Neural progenitor cell (in vitro differentiated cells): ENCODE measurements around the gene EXOC6B. TPM values are rescaled to one million over a fixed set of nuclear protein-coding genes. Genes with fewer than 3 reads are reported as not detected.

ENCODE experiments used
- DNase-seq: peaks from one replicate; pipeline ENCODE4 v3.0.0-alpha.2; 2016; ENCODE audit warnings: low spot score
- H2AFZ ChIP-seq: fragments of 200-600 bp; sonication (generic); replicated peaks from 2 replicates; pipeline ENCODE4 v1.6.1; 2016; ENCODE audit warnings: antibody characterized with exemption
- H3F3A ChIP-seq: fragments of 200-600 bp; sonication (generic); 2 replicates; pipeline ENCODE4 v1.6.1; 2016; ENCODE audit warnings: antibody characterized with exemption, low read depth
- H3K27ac ChIP-seq: fragments of 200-600 bp; sonication (generic); 2 replicates; pipeline ENCODE4 v1.5.1; 2016; ENCODE audit warnings: mild to moderate bottlenecking
- H3K27me3 ChIP-seq: fragments of 200-600 bp; sonication (generic); 2 replicates; pipeline ENCODE4 v1.6.1; 2016; ENCODE audit warnings: mild to moderate bottlenecking, moderate library complexity
- H3K36me3 ChIP-seq: fragments of 200-600 bp; sonication (generic); 2 replicates; pipeline ENCODE4 v1.5.1; 2016
- H3K4me1 ChIP-seq: fragments of 200-600 bp; sonication (generic); 2 replicates; pipeline ENCODE4 v1.6.1; 2016; ENCODE audit warnings: mixed run types
- H3K4me2 ChIP-seq: fragments of 200-600 bp; sonication (generic); 2 replicates; pipeline ENCODE4 v1.6.1; 2016
- H3K4me3 ChIP-seq: fragments of 200-600 bp; sonication (generic); 2 replicates; pipeline ENCODE4 v1.5.1; 2016
- H3K79me2 ChIP-seq: fragments of 200-600 bp; sonication (generic); 2 replicates; pipeline ENCODE4 v1.6.1; 2016; ENCODE audit warnings: low read depth
- H3K9ac ChIP-seq: fragments of 200-600 bp; sonication (generic); 2 replicates; pipeline ENCODE4 v1.6.1; 2016
- H3K9me3 ChIP-seq: fragments of 200-600 bp; sonication (generic); 2 replicates; pipeline ENCODE4 v1.5.1; 2016; ENCODE audit warnings: low read depth
- H4K20me1 ChIP-seq: fragments of 200-600 bp; sonication (generic); 2 replicates; pipeline ENCODE4 v1.6.1; 2016; ENCODE audit warnings: low read depth
- H3K27ac Mint-ChIP-seq: 3 replicates; pipeline ENCODE4 v1.8.0; 2021; ENCODE audit warnings: mixed read lengths
- H3K27me3 Mint-ChIP-seq: 2 replicates; pipeline ENCODE4 v1.8.0; 2022; ENCODE audit warnings: low read depth, mild to moderate bottlenecking, inconsistent platforms, moderate library complexity, mixed read lengths; ENCODE audit not compliant: insufficient read depth
- H3K36me3 Mint-ChIP-seq: 3 replicates; pipeline ENCODE4 v1.8.0; 2021; ENCODE audit warnings: mixed read lengths
- H3K4me1 Mint-ChIP-seq: 3 replicates; pipeline ENCODE4 v1.8.0; 2021; ENCODE audit warnings: mixed read lengths
- H3K4me3 Mint-ChIP-seq: 3 replicates; pipeline ENCODE4 v1.8.0; 2021; ENCODE audit warnings: mild to moderate bottlenecking, moderate library complexity, mixed read lengths
- H3K9me3 Mint-ChIP-seq: 3 replicates; pipeline ENCODE4 v1.8.0; 2020; ENCODE audit warnings: mixed read lengths
- EZH2 ChIP-seq: fragments of 200-600 bp; sonication (generic); IDR thresholded peaks from 2 replicates; pipeline ENCODE4 v1.6.1; 2017; ENCODE audit warnings: antibody characterized with exemption, mild to moderate bottlenecking, moderate library complexity
- EZH2phosphoT487 ChIP-seq: fragments of 200-600 bp; sonication (generic); IDR thresholded peaks from 2 replicates; pipeline ENCODE4 v1.6.1; 2017; ENCODE audit warnings: antibody characterized with exemption
- total RNA-seq: library from RNA; depleted of rRNA; stranded (reverse); fragments of >200 nt; gene quantifications from 2 replicates; pipeline ENCODE4 v1.2.3, GENCODE V29; 2015; ENCODE audit warnings: low replicate concordance
- TF ChIP-seq, protein P1 (sequence below): fragments of 200-600 bp; sonication (generic); IDR thresholded peaks from 2 replicates; pipeline ENCODE4 v1.5.1; 2017; ENCODE audit warnings: antibody characterized with exemption, mild to moderate bottlenecking

Gene EXOC6B
- total RNA-seq, 1 donor from 2014 or later, result 41.2 TPM

- Mint-ChIP-seq H3K27me3 (peaks cover 3% of the 10 kb centered on the region), H3K9me3 (no peaks in the 10 kb centered on the region), H3K36me3 (no peaks in the 10 kb centered on the region), H3K4me1 (no peaks in the 10 kb centered on the region), H3K27ac (no peak overlapping the region), H3K4me3 (no peak overlapping the region)
- no peaks in the 10 kb centered on the region for H3K36me3 ChIP-seq
- no peak overlapping the region for H3K4me2 ChIP-seq
- no peak overlapping the region for H3K27ac ChIP-seq
- H4K20me1 ChIP-seq, result peaks cover 6% of the 10 kb centered on the region
- H3F3A ChIP-seq, result no peaks in the 10 kb centered on the region
- H3K4me3 ChIP-seq, result no peak overlapping the region
- H3K4me1 ChIP-seq, result peaks cover under 1% of the 10 kb centered on the region
- no peaks in the 10 kb centered on the region for H3K79me2 ChIP-seq
- TF ChIP-seq, protein P1, sequence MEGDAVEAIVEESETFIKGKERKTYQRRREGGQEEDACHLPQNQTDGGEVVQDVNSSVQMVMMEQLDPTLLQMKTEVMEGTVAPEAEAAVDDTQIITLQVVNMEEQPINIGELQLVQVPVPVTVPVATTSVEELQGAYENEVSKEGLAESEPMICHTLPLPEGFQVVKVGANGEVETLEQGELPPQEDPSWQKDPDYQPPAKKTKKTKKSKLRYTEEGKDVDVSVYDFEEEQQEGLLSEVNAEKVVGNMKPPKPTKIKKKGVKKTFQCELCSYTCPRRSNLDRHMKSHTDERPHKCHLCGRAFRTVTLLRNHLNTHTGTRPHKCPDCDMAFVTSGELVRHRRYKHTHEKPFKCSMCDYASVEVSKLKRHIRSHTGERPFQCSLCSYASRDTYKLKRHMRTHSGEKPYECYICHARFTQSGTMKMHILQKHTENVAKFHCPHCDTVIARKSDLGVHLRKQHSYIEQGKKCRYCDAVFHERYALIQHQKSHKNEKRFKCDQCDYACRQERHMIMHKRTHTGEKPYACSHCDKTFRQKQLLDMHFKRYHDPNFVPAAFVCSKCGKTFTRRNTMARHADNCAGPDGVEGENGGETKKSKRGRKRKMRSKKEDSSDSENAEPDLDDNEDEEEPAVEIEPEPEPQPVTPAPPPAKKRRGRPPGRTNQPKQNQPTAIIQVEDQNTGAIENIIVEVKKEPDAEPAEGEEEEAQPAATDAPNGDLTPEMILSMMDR, result no peak
- TF ChIP-seq EZH2 (no peak), EZH2phosphoT487 (no peak)
- DNase-seq, result no peak
- no peaks in the 10 kb centered on the region for H3K27me3 ChIP-seq
- H2AFZ ChIP-seq, result no peak overlapping the region
- no peaks in the 10 kb centered on the region for H3K9me3 ChIP-seq
- no peak overlapping the region for H3K9ac ChIP-seq
Observed at GRCh38 chr2:72276356-72276755, 549.5 kb downstream of the EXOC6B start.

GRCh38 chr2:72275084-72275483, 550.7 kb downstream of the EXOC6B start:
- Histone ChIP-seq H3F3A (no peaks in the 10 kb centered on the region), H3K4me3 (no peak overlapping the region), H3K27me3 (no peaks in the 10 kb centered on the region), H3K4me1 (peaks cover 7% of the 10 kb centered on the region), H3K4me2 (no peak overlapping the region), H3K27ac (no peak overlapping the region), H3K9ac (no peak overlapping the region), H3K79me2 (no peaks in the 10 kb centered on the region), H4K20me1 (peaks cover 6% of the 10 kb centered on the region), H2AFZ (no peak overlapping the region), H3K36me3 (no peaks in the 10 kb centered on the region), H3K9me3 (no peaks in the 10 kb centered on the region)
- peaks cover 3% of the 10 kb centered on the region for H3K27me3 Mint-ChIP-seq
- TF ChIP-seq EZH2phosphoT487 (no peak), EZH2 (no peak)
- TF ChIP-seq, protein P1, result no peak
- no peak overlapping the region for H3K27ac Mint-ChIP-seq
- no peaks in the 10 kb centered on the region for H3K4me1 Mint-ChIP-seq
- DNase-seq, result no peak
- H3K4me3 Mint-ChIP-seq, result no peak overlapping the region
- no peaks in the 10 kb centered on the region for H3K9me3 Mint-ChIP-seq
- no peaks in the 10 kb centered on the region for H3K36me3 Mint-ChIP-seq

DNA sequence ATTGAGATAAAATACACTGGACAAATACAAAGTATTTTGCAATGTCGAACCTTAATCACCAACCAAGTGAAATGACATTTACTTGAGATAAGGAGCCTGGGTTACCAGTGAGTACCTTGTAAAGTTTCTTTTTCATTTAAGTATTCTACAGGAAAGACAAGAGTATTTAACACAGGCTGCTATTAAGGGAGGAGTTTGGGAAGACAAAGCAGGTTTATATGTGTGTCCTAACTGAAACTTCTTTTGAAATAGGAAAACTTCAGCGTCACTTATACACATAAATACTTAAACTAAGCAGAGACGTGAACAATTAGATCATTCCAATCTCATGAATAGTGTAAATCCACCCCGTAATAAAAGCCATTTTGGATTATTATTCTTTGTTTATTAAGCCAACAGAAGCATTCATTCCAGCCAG, 551.4 kb downstream of the EXOC6B start:
- Histone ChIP-seq H3K4me1 (peaks cover 7% of the 10 kb centered on the region), H3F3A (no peaks in the 10 kb centered on the region), H3K9me3 (no peaks in the 10 kb centered on the region), H3K4me3 (no peak overlapping the region), H3K79me2 (no peaks in the 10 kb centered on the region), H2AFZ (no peak overlapping the region), H3K27ac (no peak overlapping the region), H3K9ac (no peak overlapping the region), H3K27me3 (no peaks in the 10 kb centered on the region), H3K4me2 (no peak overlapping the region), H3K36me3 (no peaks in the 10 kb centered on the region), H4K20me1 (peaks cover 6% of the 10 kb centered on the region)
- Mint-ChIP-seq H3K27ac (no peak overlapping the region), H3K4me3 (no peak overlapping the region), H3K36me3 (no peaks in the 10 kb centered on the region), H3K4me1 (no peaks in the 10 kb centered on the region), H3K9me3 (no peaks in the 10 kb centered on the region), H3K27me3 (no peaks in the 10 kb centered on the region)
- no peak for DNase-seq
- TF ChIP-seq EZH2phosphoT487 (no peak), EZH2 (no peak)
- TF ChIP-seq, protein P1, result no peak
